MV-4-11 (cell line): ENCODE results near the gene NCAPG2.
A peak's percentile ranks its signal among the peaks of the same experiment; 100 is the strongest.

ENCODE experiments used
- DNase-seq: peaks from one replicate; lab custom pipeline; 2025; lab: John Stamatoyannopoulos, UW

NCAPG2 gene, protein sequence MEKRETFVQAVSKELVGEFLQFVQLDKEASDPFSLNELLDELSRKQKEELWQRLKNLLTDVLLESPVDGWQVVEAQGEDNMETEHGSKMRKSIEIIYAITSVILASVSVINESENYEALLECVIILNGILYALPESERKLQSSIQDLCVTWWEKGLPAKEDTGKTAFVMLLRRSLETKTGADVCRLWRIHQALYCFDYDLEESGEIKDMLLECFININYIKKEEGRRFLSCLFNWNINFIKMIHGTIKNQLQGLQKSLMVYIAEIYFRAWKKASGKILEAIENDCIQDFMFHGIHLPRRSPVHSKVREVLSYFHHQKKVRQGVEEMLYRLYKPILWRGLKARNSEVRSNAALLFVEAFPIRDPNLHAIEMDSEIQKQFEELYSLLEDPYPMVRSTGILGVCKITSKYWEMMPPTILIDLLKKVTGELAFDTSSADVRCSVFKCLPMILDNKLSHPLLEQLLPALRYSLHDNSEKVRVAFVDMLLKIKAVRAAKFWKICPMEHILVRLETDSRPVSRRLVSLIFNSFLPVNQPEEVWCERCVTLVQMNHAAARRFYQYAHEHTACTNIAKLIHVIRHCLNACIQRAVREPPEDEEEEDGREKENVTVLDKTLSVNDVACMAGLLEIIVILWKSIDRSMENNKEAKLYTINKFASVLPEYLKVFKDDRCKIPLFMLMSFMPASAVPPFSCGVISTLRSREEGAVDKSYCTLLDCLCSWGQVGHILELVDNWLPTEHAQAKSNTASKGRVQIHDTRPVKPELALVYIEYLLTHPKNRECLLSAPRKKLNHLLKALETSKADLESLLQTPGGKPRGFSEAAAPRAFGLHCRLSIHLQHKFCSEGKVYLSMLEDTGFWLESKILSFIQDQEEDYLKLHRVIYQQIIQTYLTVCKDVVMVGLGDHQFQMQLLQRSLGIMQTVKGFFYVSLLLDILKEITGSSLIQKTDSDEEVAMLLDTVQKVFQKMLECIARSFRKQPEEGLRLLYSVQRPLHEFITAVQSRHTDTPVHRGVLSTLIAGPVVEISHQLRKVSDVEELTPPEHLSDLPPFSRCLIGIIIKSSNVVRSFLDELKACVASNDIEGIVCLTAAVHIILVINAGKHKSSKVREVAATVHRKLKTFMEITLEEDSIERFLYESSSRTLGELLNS

DNA sequence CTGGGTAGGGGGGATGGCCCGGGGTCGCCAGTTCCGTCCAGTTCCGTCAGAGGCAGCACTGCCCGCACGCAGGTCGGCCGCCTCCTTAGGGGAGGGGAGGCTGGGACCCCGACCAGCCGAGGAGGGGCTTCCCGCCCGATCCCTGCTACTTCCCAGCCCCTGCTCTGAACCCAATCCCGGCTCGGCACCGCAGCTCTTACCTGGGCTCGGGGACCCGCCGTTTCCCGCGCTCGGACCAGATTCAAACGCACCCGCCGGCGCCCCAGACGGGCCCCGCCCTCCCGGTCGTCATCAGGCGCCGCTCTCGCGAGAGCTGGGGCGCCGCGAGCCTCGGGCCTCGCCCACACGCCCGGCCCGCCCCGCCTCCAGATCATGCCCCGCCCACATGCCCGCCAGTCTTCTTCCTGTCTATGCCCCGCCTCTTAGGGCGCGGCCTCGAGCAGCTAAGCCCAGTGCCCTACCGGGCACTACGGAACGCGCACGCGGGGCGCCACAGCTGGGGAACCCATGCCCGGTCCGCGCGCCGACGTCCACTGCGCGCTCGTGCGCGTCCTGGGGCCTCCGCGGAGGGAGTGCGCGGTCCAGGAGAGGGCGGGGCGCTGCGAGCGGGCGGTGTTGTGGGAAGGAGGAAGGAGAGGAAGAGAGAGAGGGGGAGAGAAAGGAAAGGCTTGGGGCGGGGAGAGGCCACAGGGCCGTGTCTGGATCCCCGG, at the start of gene NCAPG2:
NCAPG2 (minus strand) TSS at position 281 of the 710 bp plus-strand sequence. CDS start 2,905 bp downstream, outside the sequence.
- DNase-seq: peak; percentile 98

DNA sequence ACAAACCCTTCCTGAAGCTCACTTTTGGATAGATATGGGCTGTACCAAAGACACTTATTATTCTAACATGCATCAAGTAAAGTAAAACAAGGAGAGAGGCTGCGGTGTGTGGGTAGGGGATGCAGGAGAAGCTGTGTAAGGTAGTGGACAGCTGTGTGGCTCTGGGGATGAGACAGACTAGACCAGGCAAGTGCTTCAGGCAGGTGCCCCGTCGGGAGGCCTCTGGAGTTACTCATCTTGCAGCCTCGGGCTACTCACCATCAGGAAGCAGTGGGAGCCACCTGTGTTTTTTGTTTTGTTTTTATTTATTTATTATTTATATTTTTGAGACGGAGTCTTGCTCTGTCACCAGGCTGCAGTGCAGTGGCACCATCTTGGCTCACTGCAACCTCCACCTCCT, 49.3 kb upstream of the NCAPG2 start:
- no peak for DNase-seq

DNA sequence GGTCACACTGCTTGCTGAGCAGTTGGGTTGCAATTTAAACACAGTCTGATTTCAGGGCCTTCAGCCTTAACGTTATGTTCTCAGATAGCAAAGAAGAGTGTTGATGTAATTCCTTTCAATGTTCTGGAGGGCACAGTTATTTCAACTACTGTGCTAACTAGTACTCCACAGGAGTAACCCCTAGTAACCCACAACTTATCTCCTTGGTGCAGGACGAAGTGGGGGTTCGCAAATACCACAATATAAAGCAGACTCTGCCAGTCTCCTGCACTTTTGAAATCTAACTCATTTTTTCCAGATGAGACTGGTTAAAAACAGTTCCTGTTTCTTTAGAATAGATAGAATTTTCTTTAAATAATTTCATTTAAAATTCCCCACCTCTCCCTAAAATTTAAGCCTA, 47.1 kb upstream of the NCAPG2 start:
- no peak for DNase-seq

DNA sequence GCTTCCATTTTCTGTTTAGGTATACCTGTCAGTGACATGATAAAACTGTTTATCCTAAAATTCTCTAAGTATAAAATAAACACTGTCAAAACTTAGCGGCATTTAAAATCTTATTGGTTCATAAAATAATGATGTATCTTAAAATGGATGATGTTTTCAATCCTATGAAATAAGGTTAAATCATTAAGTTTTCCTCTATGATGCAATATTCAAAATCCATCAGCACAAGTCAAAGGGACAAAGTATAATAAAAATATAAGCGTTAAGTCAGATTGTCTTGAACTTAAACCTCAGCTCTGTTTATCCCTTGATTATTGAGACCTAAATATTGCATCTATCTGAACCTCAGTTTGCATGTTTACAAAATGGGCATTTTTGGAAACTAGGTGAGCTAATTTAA, 46.6 kb upstream of the NCAPG2 start:
- DNase-seq: no peak

DNA sequence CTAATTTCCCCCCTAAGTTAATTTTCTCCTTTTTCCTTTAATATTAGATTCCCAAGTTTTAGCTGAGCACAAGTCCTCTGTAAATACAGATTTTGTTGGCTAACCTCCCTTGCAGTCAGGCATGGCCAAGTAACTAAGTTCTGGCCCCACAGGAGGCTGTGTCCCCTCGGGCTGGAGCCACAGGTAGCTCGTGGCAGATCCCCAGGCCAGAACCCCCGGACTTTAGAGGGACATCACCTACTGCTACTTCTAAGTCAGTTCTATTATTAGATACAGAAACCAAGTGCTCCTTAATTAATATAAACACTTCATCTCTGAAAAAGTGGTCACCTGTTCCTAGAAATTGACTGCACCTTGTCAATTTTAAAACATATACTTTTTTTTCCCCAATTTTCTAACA, 46.1 kb upstream of the NCAPG2 start:
- no peak for DNase-seq

DNA sequence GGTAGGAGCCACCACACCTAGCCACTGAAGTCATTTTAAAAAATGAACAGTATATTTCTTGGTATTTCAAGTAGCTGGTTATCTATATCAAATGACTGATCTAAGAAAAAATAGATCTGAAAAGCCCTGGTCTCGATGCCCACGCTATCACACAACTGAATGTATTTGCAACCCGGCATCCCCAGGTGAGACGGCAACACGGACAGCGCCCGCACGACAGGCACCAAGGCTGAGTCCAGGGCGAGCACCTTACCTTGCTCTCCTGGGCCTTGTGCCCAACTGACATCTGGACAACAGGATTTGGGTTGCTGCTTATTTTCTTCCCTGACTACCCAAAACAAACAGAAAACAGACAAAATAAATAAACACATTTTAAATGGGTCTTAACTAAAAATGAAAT, 44.8 kb upstream of the NCAPG2 start:
- DNase-seq: no peak

DNA sequence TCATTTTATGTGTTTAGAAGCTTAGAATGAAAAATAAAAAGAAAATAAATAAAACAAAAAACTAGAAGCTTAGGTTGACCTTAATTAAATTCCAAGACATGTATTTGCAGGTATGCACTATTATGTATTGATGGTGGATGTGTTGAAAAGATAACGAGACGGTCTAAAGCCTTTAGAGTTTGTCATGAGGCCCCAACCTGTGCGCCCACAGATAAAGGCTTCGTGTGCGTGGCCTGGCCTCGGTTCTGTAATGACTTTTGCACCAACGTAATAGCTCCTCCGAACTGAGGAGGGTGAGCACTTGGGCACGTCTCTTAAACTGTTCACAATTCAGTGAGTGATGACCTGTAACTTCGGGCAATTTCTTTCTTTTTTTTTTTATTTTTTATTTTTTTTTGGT, 43.7 kb upstream of the NCAPG2 start:
- DNase-seq: no peak

DNA sequence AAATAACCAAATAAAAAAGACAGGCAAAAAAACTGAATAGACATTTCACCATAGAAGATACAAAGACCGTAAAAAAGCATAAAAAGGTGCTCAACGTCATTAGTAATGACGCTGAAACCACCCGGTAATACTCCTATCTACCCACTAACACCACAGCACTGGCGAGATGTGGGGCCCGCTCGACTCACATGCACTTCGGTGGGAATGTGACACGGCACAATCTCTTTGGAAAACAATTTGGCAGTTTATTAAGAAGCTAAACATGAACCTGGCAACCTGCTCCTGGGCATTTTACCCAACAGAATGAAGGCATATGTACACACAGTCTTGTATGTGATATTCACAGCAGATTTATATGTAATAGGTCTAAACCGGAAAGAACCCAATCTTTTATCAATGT, 42.8 kb upstream of the NCAPG2 start:
- DNase-seq: no peak

DNA sequence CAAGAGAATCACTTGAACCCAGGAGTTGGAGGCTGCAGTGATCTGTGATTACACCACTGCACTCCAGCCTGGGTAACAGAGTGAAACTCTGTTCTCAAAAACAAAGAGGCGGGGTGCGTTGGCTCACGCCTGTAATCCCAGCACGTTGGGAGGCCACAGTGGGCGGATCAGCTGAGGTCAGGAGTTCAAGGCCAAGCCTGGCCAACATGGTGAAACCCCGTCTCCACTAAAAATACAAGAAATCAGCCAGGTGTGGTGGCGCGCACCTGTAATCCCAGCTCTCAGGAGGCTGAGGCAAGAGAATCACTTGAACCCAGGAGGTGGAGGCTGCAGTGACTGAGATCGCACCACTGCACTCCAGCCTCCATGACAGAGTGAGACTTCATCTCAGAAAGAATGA, 42.4 kb upstream of the NCAPG2 start:
- DNase-seq: peak; percentile 5

DNA sequence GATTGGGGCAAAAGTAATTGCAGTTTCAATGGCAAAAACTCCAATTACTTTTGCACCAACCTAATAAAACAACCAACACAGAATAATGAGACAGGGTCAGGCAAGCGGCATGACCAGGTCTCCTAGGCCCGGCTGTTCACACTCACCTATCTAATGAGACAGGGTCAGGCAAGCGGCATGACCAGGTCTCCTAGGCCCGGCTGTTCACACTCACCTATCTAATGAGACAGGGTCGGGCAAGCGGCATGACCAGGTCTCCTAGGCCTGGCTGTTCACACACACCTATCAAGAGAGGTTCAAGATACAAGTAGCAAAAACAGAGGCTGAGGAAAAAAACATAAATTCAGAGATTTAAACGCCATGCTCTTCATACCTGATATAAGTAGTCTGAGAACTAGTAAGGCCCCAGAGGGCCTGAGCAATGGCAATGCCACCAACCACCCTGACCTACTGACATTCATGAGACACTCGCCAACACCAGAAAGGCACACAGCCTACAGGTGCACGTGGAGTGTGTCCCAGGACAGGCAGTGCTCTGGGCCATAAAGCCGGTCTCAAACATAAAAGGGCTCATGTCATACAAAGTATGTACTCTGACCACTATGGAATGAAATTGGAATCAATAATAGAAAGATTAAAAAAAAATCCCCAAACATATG, 40.6 kb upstream of the NCAPG2 start:
- no peak for DNase-seq

DNA sequence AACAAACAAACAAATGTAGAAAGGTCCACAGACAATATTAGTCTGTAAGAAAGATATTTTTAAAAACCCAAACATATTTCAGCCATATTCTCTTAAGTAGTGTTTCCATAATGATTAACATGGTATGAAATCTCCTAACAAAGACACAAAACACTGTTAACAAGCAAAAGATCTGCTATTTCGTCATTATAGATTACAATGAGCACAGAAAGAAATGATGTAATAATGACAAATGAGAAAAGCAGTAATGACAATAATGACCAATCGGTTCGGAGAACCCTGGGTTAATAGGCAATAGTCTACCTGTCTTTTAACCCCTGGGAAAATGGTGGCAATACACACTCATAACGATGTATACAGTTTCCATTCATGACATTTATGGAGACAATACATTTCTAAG, 39.5 kb upstream of the NCAPG2 start:
- DNase-seq: no peak

DNA sequence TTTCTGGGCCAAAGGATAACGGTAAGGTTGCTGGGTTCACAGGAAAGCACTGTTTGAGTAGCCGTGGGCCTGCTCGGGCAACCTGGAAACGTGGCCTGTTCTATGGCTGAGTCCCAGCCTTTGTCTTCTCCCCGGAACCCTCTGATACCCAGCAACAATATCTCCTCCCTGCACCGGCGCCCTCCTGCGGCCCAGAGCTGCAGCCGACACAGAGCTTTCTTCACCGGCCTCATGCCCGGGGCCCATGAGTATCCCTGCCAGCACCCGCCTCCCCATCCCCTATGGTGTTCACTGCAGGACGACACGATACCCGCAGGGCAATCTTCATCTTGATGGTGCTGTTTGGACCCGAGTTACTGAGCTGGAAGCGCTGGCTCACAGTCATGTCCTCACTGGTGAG, 38.6 kb upstream of the NCAPG2 start:
- DNase-seq: no peak

DNA sequence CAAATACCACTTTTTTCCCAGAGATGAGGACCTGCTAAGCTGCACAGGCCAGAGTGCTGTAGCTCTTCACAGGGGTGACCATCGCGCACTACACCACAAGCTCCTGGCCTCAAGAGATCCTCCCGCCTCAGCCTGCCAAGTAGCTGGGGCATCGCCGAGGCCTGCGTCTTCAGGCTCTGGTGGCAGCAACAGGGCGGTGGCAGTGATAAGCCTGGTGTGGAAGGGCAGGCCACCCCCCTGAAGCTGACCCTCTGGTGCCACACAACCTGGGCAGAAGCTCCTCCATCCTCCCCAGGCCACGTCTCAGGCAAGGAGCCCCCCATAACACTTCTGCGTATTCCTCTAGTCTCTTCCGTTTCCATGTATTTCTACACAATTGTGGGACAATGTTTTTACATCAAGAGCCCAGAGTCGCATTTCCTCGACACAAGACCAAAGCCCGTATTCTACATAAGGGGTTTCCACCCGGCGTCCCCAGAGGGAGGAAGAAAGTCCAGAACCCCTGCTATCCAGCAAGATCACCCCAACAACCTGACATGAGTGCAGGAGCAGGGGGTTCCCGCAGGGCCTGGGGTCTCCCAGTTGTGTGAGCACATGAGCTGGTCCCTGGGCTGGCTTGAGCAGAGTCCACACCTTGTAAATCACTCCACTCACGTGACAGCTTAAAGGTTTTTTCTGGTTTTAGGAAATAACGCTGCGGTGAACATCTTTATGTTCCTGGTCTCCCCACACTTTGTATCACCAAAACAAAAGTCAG, 37.6 kb upstream of the NCAPG2 start:
- no peak for DNase-seq

DNA sequence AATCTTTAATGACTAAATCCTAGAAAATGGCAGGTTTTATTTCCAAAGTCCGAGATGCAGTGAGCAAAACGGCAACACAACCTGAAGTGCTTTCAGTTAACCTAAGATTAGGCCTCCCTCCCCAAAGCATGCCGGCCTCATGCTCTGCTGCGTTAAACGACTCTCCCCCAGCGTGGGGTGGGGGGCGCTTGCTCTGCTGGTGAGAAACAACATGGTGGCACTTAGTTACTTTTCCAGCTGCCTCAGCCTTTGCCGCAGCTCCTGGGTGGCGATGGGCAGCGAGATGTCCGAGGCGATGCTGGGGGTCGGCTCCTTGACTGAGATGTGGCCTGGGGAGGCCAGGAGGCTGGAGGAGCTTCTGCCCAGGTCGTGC, 36.7 kb upstream of the NCAPG2 start:
- no peak for DNase-seq

DNA sequence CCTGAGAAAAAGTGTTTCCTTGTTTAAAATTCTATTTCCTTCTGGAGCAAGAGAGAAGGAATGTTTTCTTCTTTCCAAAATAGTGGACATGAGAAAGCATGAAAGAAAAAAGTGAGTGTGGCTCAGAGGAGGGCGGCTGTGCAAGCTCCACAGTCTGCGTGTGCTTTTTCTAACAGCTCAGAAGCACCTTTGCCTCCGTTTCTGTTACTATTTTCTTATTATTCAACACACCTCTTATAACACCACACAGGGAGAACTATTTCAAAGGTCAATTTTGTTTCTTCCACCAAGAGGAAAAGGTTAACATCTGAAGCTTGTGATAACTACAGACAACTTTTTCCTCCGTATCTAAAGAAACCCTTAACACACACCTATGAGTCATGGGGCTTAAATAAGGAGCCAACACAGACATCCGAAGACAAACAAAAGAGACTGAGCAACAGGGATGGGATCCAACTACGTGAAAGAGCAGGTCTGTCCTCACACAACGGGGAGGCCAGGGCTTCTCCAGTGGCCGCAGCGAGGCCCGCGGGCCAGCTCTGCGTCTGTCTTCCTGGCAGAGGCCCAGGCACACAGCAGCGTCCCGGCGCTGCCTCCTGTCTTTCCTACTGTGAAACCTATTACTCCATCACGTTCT, 36.2 kb upstream of the NCAPG2 start:
- DNase-seq: no peak

DNA sequence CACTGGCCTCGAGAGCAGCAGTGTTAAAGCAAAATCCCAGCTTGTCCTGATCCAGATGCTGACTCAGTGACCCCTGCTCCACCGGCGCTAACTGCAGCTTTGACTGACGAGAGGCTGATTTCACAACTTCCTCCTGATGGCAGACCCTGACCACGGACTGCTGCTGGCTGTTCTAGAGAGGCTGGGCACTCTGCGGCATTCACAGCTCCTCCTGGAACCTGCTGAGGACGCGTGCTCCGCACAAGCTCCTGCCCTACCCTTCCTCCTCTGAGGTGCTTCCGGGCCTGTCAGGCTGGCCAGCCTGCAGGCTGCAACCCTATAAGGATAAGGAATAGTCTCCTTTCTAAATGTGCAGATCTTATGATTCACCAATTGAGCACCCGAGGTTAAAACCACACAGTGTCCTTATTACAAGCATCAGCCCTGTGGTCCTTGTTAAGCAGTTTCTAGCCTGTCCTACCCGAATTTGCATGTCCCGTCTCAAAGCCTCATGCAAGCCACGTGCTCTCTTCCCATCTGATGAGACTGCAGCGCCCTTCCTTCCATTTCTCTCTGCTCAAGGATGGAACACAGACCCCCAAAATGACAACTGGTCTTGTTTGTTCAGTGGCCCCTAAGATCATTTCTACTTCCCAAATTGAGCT, 35.5 kb upstream of the NCAPG2 start:
- peak; percentile 93 for DNase-seq

DNA sequence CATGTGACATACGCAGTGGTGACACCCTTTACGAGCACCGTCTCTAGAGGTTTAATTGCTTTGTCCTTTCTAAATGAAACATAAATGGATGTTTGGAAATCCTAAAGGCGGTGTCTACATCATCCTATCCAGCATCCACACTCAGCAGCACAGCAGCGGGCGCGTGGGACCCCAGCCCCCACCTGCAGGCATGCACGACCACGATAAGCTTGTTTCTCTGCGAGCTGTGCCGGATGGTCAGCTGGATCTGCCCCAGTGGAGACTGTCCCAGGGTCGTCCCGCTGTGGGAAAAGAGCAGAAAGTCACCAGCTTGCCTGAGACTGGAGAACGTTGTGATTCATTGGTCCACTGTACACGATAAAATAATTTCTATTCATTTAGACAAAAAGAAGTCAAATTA, 34.2 kb upstream of the NCAPG2 start:
- DNase-seq: no peak

DNA sequence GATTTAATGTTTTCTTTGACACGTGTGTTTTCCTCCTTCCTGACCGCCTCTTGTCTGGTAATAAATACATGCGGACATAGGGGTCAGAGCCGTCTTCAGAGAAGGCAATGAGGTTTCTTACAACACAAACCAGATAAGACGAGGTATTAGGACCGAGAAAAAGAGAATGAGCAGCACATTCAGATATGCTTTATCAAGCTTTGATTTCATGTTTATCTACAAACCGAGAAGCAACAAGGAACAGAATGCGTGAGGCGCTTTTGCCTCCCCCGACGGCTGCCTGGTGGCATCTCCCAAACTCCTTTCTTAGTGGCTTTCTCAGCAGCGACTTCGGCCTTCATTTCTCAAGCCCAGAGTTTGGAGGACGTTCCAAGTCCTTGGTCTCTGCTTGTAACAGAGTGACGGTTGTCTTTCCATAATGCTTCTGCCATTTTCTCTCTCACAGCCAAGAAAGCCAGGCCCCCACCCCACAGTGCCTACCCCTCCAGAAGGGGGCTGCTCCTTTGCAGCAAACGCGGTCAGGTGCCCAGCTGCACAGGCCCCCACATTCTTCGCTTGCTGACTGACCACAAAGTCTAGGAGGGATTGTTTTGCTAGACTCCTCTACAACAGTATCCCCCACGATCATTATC, 32.6 kb upstream of the NCAPG2 start:
- no peak for DNase-seq

DNA sequence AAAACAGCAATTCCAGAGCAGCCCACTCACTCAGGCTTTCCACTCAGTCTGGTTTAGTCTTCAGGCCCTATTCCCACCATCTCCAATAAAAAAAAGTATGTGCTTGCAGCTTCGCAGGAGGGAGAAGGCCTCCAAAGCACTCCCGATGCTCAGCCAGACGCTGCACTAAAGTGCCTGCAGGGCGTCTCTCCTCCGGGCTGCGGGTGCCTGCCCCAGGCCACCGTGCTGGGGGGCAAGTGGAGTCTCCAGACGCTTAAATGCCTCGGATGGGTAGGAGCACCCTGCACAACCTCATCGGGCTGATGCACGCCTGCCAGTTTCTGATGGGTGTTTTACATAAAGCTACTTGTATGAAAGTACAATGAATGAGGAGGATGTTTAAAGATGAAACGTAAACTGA, 31.3 kb upstream of the NCAPG2 start:
- no peak for DNase-seq
